ENCODE results near the gene SIPA1L3.

SIPA1L3 gene

DNA sequence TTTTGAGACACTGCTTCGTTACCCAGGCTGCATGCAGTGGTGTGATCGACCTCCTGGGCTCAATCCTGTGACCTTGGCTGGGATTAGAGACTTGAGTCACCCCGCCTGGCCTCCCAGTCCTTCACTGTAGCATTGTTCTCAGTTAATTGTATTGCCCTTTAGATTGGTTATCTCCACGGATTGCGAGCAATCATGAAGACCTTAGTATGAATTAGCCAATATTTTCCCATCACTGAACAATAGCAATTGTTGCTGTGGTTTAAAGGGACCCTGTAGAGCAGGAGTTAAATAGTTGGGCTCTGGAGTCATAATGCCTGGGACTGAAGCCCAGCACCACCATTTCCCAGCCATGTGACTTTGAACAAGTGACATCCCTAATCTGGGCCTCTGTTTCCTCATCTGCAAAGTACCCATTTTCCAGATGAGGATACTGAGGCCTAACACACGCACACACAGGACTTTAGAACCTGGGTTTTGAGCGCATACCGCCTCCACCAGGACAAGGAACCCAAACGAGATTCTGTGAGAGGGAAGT, 340.8 kb downstream of the SIPA1L3 start:
- DNase-seq: peak in 2 of 14 donors; percentile 17 to 66

DNA sequence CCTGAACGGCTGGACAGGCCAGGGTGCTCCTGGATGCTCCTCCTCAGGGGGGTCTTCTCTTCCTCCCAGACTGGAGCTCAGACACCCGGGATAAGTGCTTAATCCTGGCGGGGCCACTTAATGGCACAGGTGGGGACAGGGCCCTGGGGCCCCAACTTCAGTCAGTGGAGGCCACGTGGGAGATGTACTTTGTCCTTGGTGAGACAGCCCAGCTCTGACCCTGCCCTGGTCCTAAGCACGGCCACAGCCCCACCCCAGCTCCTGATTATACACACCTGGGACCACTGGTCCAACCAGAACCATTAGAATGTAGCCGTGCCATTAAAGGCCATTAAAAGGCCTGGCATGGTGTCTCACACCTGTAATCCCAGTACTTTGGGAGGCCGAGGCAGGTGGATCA, 341.4 kb downstream of the SIPA1L3 start:
- DNase-seq: no peak

DNA sequence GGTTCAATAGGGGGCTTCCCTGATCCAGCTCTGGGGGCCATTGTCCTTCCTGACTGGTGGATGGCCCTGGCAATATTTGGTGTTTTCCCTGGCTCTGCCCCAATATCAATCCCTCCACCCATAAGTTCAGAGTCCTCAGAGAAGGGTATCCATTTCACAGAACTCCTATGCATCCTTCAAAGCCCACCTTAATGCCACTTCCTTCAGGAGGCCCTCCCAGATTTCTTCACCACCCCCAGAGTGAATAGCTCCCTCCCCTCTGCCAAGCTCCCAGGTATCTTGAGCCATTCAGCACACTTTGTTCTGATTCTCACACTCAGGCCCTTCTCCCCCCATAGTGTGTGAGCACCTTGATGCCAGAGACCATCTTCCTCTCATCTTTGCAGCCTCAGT, 343.4 kb downstream of the SIPA1L3 start:
- DNase-seq: no peak

DNA sequence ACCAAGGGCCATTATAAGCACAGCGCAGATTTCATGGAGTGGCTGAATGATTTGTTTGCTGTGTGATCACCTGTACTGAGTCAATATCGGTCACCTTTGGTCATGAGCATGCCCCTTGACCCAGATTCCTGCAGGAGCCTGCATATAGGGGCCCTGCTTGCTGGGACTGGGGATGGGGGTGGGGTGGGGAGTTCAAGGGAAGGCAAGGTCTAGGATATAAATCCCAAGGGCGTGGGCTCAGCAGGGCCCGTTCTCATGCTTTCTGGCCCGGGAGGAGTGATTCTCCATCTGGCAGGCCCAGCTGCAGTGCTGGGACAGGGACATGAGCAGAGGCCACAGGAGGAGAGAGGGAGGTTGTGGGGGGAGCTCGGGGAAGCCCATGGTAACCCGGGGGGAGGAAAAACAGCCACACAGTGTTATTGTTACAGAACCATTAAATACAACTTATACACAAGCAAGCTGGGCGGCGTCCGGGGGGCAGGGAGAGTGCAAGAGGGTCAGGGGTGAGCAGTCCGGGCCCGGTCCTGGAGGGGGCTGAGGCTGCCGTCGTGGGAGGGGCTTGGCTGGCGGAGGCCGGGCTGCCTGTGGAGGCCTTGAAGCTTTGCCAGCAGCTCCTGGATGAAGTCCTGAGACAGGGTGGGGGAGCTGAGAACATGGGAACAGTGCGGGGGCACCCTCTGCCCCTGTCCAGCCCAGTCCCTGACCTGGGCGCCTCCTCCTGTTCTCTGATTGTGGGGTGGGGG, 344.0 kb downstream of the SIPA1L3 start:
- DNase-seq: peak in 11 of 14 donors; percentile 22 to 85 (median 68)

DNA sequence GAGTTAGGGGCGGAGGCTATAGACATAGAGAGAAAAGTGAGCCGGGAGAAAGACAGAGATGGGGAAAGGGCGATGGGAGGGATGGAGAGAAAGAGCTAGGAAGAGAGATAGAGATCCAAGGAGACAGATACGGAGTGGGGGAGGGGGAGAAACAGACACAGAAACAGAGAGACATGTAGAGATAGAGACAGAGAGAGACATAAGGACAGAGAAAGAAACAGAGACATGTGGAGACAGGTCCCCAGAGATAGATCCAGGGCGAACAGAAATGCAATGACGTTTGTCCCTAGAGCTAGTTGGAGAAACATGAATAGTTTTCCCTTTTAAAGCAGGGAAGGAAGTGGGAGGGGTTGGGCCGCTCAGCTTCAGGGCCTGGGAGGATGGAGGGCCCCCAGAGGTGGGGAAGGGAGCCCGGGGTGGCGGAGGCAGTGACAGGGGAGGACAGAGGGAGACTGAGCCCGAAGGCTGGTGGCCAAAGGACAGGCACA, 344.6 kb downstream of the SIPA1L3 start:
- DNase-seq: peak in 5 of 14 donors; percentile 22 to 59 (median 53)

DNA sequence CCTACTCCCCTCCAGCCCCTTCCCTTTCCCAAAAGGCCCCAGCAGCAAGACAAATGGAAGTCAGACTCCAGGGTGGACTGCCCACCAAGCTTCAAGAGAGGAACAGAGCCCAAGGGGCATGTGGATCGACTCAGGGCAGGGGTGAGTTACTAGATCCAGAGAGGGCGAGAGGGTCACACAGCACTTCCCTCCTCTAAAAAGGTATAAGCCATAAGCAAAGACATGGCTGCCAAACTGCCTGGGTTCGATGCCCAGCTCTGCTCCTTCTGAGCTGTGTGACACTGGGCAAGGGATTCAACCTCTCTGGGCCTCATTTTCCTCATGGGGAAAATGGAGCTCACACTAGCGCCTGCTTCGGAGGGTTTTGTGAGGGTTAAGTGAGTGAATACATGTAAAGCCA, 345.4 kb downstream of the SIPA1L3 start:
- DNase-seq: no peak

DNA sequence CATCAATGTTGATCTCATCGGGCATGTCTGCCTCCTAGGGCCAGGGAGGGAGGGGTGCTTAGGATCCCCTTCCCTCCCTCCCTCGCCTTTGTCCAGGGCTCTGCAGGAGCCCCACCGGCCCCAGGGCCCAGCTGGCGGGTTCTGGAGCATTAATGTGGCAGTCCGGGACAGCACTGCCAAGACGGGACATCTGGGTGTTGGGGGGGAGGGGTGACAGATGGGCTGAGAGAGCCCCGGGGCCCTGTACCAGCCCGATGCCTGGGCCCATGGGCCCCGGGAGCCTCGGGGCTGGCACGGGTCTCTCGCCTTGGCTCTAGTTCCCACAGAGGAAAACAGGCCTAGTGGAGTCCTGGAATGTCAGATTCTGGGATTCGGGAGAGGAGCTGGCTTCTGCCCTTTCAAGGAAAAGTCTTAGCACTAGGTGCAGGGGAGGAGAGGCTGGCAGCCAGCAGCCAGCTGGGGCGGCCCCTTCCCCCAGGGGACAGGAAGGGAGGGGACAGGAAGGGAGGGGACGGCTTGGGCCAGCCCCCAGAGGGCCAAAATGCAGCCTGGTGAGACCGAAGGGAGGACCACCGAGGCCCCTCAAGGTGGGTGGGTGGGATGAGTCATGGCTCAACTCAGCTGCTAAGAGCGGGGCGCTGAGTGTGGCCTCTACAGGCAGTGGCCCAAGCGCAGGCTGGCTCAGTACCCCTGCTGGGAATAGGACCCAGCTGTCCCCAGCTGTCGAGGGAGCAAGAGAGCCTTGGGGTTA, 346.1 kb downstream of the SIPA1L3 start:
- peak in 13 of 14 donors; percentile 16 to 92 (median 78) for DNase-seq

DNA sequence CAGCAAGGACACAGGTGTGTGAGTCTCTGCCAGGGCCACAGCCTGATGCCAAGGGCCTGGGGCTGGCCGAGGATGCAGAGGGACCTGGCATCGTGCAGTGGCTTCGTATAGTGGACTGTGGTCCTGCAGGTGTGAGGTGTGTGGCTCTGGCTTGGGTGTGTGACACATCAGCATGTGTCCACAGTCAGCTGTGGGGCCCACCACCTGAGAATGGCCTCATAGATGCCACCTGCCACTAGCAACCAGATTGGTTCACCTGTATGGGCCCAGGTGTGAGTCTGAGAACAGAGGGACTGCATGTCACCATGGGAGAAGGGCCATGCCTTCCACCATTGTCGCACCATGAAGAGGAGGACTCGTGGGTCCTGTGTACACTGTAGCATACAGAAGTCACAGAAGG, 346.8 kb downstream of the SIPA1L3 start:
- DNase-seq: peak in 1 of 14 donors; percentile 50

DNA sequence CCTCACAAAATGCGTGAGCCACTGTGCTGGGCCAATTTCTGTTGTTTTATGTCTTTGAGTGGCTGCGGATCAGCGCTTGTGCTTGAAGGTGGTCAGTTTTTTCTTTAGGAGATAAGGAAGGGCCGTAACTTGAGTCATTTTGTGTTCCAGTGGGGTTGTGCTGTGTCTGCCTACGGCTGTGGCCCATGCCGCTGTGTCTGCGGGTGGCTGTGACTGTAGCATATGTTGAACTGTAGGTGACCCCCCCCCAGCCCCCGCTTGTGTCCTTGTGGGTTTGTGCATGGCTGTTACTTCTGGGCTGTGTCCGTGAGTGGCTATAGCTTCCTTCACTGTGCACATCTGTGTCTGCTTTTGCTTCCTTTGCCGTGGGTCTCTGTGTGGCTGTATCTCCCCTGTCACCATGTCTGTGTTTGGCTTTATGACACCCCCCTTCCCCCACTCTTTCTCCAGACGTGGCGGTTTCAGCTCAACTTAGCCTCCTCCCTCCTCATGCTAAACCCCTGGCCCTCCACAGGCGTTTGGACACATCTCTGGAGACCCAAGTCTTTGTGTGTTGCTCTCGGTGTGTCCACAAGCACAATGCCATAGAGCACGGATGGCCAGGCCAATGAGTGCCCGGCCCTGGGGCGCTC, 348.5 kb downstream of the SIPA1L3 start:
- peak in 6 of 14 donors; percentile 19 to 56 (median 43) for DNase-seq
